Cardiac septum (tissue), 1 donor: Measurements from ENCODE around the gene R3HDM2. TPM values are rescaled to one million over a fixed set of nuclear protein-coding genes. Genes with fewer than 3 reads are reported as not detected.
"Not testable (repeated sequence)": the region's sequence is repeated elsewhere in the genome, so short reads cannot be mapped to it uniquely, and the experiment has no call there.

Source experiments
- DNase-seq: peaks from one replicate; pipeline ENCODE4 v3.0.0-alpha.2; 2020; ENCODE audit warnings: low spot score
- intact Hi-C: fragments of 100-400 bp; cut with DNase I; formaldehyde crosslinking; loops from one replicate; pipeline ENCODE4 v1.14.0; 2022
- total RNA-seq: library from RNA; stranded (reverse); fragmentation: NEBNext Ultra II Directional; extraction: Animal tissue kit (Norgen Biotek cat#: 25700); gene quantifications from one replicate; pipeline ENCODE4 v1.2.1, GENCODE V29; 2021
- donor health status: DM: no; HTN: no; CAD: no.

Gene R3HDM2
- total RNA-seq, 1 donor from 2014 or later = 77.7 TPM

- no peak for DNase-seq
- intact Hi-C loops = no loop called here
These were observed 3.8 kb upstream of the R3HDM2 start, which contains the start of gene INHBC for GRCh38 chr12:57434517-57435223. Gene INHBC (plus strand): TSS chr12:57434784. CDS start chr12:57434887, 103 bp downstream.

GRCh38 chr12:57433370-57433769, 2.5 kb upstream of the R3HDM2 start:
- intact Hi-C loops = no loop called here
- DNase-seq = no peak

GRCh38 chr12:57431654-57432188, 878 bp upstream of the R3HDM2 start:
- no peak for DNase-seq
- intact Hi-C loops = loop anchor here (2.0 kb wide), 1 partner anchor 21 kb away; no protein-coding TSS in a partner anchor

GRCh38 chr12:57430112-57430930, 522 bp downstream of the R3HDM2 start:
- intact Hi-C loops = loop anchor here (2.0 kb wide), 1 partner anchor 22 kb away; no protein-coding TSS in a partner anchor

GRCh38 chr12:57429473-57430111, 1.3 kb downstream of the R3HDM2 start:
- DNase-seq = no peak
- intact Hi-C loops = loop anchor here (2.0 kb wide), 1 partner anchor 23 kb away; no protein-coding TSS in a partner anchor

More at GRCh38 chr12:57430112-57430930, 522 bp downstream of the R3HDM2 start:
- DNase-seq = peak; percentile 82

GRCh38 chr12:57428965-57429364, 1.9 kb downstream of the R3HDM2 start:
- intact Hi-C loops = no loop called here
- no peak for DNase-seq

- DNase-seq, intact Hi-C loops: not testable (repeated sequence)
These were observed 3.9 kb downstream of the R3HDM2 start for GRCh38 chr12:57426948-57427347.

- no peak for DNase-seq
- intact Hi-C loops = no loop called here
These were observed 10.4 kb downstream of the R3HDM2 start for GRCh38 chr12:57420482-57420881.

- DNase-seq = no peak
- intact Hi-C loops = no loop called here
These were observed 11.3 kb downstream of the R3HDM2 start for GRCh38 chr12:57419495-57419894.

- intact Hi-C loops = no loop called here
- no peak for DNase-seq
These were observed 12.6 kb downstream of the R3HDM2 start for GRCh38 chr12:57418255-57418654.

- no peak for DNase-seq
- intact Hi-C loops = no loop called here
These were observed 14.5 kb downstream of the R3HDM2 start for GRCh38 chr12:57416039-57416996.

GRCh38 chr12:57415088-57415487, 15.8 kb downstream of the R3HDM2 start:
- DNase-seq = no peak
- intact Hi-C loops = no loop called here

- intact Hi-C loops, DNase-seq: not testable (repeated sequence)
These were observed 16.7 kb downstream of the R3HDM2 start for GRCh38 chr12:57414160-57414559.

GRCh38 chr12:57410534-57410933, 20.3 kb downstream of the R3HDM2 start:
- intact Hi-C loops = no loop called here
- no peak for DNase-seq

GRCh38 chr12:57404966-57405640, 25.7 kb downstream of the R3HDM2 start:
- DNase-seq = no peak
- intact Hi-C loops = no loop called here

- DNase-seq, intact Hi-C loops: not testable (repeated sequence)
These were observed 28.7 kb downstream of the R3HDM2 start for GRCh38 chr12:57402156-57402555.

- intact Hi-C loops = no loop called here
- DNase-seq = no peak
These were observed 29.7 kb downstream of the R3HDM2 start for GRCh38 chr12:57401165-57401564.
